ENCODE measurements around the gene SUPT20HL1.
A peak's percentile ranks its signal among the peaks of the same experiment; 100 is the strongest.
"Not testable (repeated sequence)": the region's sequence is repeated elsewhere in the genome, so short reads cannot be mapped to it uniquely, and the experiment has no call there.

The SUPT20HL1 gene

DNA sequence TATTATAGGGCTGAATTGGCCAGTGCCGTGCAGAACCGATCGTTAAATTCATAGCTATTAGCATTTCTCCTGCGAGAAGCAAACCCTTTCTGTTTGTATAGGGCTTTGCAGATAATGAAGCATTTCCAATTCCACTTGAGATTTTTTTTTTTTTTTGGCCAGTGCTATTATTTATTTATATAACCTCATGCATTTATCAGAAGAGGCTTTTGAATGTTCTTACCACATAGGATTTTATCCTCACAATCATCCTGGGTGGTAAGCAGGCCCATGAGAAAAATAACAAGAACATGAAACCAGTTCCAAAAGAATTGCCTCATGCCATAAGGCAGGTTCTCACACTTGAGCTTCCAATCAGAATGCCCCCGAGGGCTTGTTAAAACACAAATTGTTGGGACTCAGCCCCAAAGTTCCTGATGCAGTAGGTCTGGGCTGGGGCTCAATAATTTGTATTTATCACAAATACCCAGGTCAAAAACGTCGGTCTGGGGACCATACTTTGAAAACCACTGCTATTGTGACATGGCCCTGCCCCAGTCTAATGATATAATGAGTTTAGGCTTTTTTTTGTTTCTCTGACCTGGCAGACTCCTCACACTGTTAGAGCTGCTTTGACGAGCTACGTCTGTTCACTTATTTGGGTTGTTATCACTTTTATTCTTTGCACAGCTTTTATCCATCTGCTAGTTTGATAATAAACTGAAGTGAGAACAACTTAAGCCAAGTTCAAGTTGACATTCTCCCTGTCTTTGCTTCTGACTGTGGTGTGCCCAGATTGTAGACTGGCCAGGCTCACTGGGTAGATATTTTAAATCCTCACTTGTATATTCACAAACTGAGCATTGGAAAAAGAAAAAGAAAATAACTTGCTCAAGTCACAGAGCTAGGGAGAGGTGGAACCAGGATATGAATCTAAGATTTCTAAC is 20.1 kb downstream of the SUPT20HL1 start:
- H3K4me3 ChIP-seq (ENCODE audit: low read depth in 1 of 2, low read length in 2 of 2), result no peak overlapping the region
- no peaks in the 10 kb centered on the region for H3K27me3 ChIP-seq (ENCODE audit: control insufficient read depth in 1 of 2, insufficient read depth in 2 of 2, low read length in 2 of 2)
- no peak overlapping the region for H3K27ac ChIP-seq (ENCODE audit: low read depth, low read length)
- H3K9me3 ChIP-seq (ENCODE audit: low read length), result no peaks in the 10 kb centered on the region
- no peaks in the 10 kb centered on the region for H3K36me3 ChIP-seq (ENCODE audit: insufficient read depth, low read length)
- no peak overlapping the region for H3K9ac ChIP-seq (ENCODE audit: low read length)
- H3K4me1 ChIP-seq (ENCODE audit: insufficient read depth, low read length), result no peaks in the 10 kb centered on the region

DNA sequence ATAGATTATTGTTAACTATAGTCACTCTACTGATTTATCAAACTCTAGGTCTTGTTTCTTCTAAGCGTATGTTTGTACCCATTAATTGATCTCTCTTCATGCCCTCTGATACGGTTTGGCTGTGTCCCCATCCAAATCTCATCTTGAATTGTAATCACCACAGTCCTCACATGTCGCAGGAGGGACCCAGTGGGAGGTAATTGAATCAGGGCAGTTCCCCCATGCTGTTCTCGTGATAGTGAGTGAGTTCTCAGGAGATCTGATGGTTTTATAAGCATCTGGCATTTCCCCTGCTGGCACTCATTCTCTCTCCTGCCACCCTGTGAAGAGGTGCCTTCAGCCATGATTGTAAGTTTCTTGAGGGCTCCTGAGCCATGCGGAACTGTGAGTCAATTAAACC is 21.9 kb downstream of the SUPT20HL1 start:
- H3K36me3 ChIP-seq (ENCODE audit: insufficient read depth, low read length); H3K27ac ChIP-seq (ENCODE audit: low read depth, low read length); H3K4me3 ChIP-seq (ENCODE audit: low read depth in 1 of 2, low read length in 2 of 2); H3K27me3 ChIP-seq (ENCODE audit: control insufficient read depth in 1 of 2, insufficient read depth in 2 of 2, low read length in 2 of 2); H3K4me1 ChIP-seq (ENCODE audit: insufficient read depth, low read length); H3K9ac ChIP-seq (ENCODE audit: low read length); H3K9me3 ChIP-seq (ENCODE audit: low read length): not testable (repeated sequence)

DNA sequence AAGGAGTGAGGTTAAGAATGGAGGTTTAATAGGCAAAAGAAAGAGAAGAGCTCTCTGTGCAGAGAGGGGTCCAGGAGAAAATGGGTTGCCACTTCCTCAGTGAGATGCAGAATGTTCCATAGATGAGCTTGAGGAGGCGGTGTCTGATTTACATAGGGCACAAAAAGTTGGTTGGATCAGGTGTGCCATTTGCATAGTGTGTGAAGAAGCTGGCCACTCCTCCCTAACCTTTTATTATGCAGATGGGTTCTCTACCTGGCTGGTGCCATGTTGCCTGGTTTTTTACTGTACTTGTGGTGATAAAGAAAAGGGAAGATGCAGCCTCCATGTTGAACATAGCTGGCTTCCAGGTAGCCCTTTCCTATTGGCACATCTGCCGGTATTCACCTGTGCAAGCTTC is 27.3 kb downstream of the SUPT20HL1 start:
- Histone ChIP-seq H3K27me3 (ENCODE audit: control insufficient read depth in 1 of 2, insufficient read depth in 2 of 2, low read length in 2 of 2) (peaks cover 0 to 9% of the 10 kb centered on the region in 2 donors), H3K9ac (ENCODE audit: low read length) (no peak overlapping the region), H3K27ac (ENCODE audit: low read depth, low read length) (no peak overlapping the region), H3K4me3 (ENCODE audit: low read depth in 1 of 2, low read length in 2 of 2) (no peak overlapping the region), H3K9me3 (ENCODE audit: low read length) (no peaks in the 10 kb centered on the region), H3K4me1 (ENCODE audit: insufficient read depth, low read length) (no peaks in the 10 kb centered on the region), H3K36me3 (ENCODE audit: insufficient read depth, low read length) (no peaks in the 10 kb centered on the region)

- peaks cover 5% of the 10 kb centered on the region for H3K4me1 ChIP-seq (ENCODE audit: insufficient read depth, low read length)
- no peak overlapping the region for H3K4me3 ChIP-seq (ENCODE audit: low read depth in 1 of 2, low read length in 2 of 2)
- H3K27me3 ChIP-seq (ENCODE audit: control insufficient read depth in 1 of 2, insufficient read depth in 2 of 2, low read length in 2 of 2), result peaks cover 0 to 9% of the 10 kb centered on the region in 2 donors
- H3K9me3 ChIP-seq (ENCODE audit: low read length), result no peaks in the 10 kb centered on the region
- H3K9ac ChIP-seq (ENCODE audit: low read length), result no peak overlapping the region
- no peaks in the 10 kb centered on the region for H3K36me3 ChIP-seq (ENCODE audit: insufficient read depth, low read length)
- no peak overlapping the region for H3K27ac ChIP-seq (ENCODE audit: low read depth, low read length)
These were observed 30.9 kb downstream of the SUPT20HL1 start for GRCh38 chrX:24391389-24391788.

GRCh38 chrX:24391843-24392242 is 31.4 kb downstream of the SUPT20HL1 start:
- Histone ChIP-seq H3K27ac (ENCODE audit: low read depth, low read length) (no peak overlapping the region), H3K9ac (ENCODE audit: low read length) (no peak overlapping the region), H3K36me3 (ENCODE audit: insufficient read depth, low read length) (no peaks in the 10 kb centered on the region), H3K4me1 (ENCODE audit: insufficient read depth, low read length) (peaks cover 6% of the 10 kb centered on the region), H3K27me3 (ENCODE audit: control insufficient read depth in 1 of 2, insufficient read depth in 2 of 2, low read length in 2 of 2) (peaks cover 0 to 9% of the 10 kb centered on the region in 2 donors), H3K4me3 (ENCODE audit: low read depth in 1 of 2, low read length in 2 of 2) (no peak overlapping the region), H3K9me3 (ENCODE audit: low read length) (no peaks in the 10 kb centered on the region)

GRCh38 chrX:24392709-24393108 is 32.3 kb downstream of the SUPT20HL1 start:
- H3K4me1 ChIP-seq (ENCODE audit: insufficient read depth, low read length), result peaks cover 6% of the 10 kb centered on the region
- H3K36me3 ChIP-seq (ENCODE audit: insufficient read depth, low read length), result no peaks in the 10 kb centered on the region
- H3K4me3 ChIP-seq (ENCODE audit: low read depth in 1 of 2, low read length in 2 of 2), result no peak overlapping the region
- no peaks in the 10 kb centered on the region for H3K9me3 ChIP-seq (ENCODE audit: low read length)
- H3K27me3 ChIP-seq (ENCODE audit: control insufficient read depth in 1 of 2, insufficient read depth in 2 of 2, low read length in 2 of 2), result peaks cover 0 to 9% of the 10 kb centered on the region in 2 donors
- H3K9ac ChIP-seq (ENCODE audit: low read length), result no peak overlapping the region
- H3K27ac ChIP-seq (ENCODE audit: low read depth, low read length), result no peak overlapping the region

DNA sequence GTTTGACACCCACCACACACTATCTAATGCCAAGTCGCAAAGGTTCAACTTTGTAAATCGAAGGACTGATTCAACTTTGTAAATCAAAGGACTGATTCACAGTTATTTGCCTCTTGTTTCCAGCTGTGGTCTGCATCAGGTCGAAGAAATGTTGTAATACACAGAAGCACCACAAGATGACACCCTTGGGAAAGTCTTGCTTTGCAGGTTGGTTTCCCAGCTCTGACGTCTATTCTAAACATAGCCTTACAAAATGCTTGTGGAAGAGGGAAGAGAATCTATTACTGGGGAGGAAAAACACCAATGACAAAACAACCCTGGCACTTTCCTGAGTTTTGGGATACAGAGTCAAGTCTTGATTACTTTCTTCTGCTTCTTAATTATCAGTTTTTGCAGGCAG is 35.3 kb downstream of the SUPT20HL1 start:
- Histone ChIP-seq H3K4me3 (ENCODE audit: low read depth in 1 of 2, low read length in 2 of 2) (no peak overlapping the region), H3K9me3 (ENCODE audit: low read length) (no peaks in the 10 kb centered on the region), H3K27me3 (ENCODE audit: control insufficient read depth in 1 of 2, insufficient read depth in 2 of 2, low read length in 2 of 2) (peaks cover 0 to 6% of the 10 kb centered on the region in 2 donors), H3K36me3 (ENCODE audit: insufficient read depth, low read length) (no peaks in the 10 kb centered on the region), H3K27ac (ENCODE audit: low read depth, low read length) (no peak overlapping the region), H3K9ac (ENCODE audit: low read length) (no peak overlapping the region), H3K4me1 (ENCODE audit: insufficient read depth, low read length) (peaks cover 6% of the 10 kb centered on the region)

DNA sequence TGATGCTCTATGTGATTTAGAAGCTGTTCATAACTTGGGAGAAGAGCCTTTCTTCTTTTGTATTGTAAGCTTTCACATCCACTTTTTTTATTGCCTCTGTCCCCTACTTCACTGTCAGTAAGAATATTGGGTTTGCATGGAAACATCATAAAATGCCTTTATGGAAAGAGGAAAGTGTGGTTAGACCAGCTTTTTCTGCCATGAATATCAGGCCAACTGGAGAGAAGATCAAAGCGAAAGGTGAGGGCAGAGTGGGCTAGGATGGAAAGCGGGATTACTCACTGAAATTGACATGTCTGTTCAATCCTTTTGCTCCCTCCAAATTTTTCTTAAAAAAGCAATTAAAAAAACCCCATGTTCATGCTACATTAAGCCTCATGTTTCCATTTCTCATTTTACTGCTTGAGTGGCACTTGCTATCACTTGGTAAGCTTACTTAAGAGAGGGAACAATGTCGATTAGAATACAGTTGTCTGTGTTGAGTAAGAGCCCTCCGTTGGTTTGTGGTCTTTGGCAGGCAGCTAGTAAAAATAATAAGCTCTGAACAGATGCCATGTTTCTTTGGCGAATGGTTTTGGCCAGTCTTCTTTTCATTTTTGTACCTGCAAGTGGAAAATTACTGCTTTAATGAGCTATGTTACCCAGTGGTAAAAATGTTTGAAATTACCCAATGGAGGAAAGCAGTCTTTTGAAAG is 35.9 kb downstream of the SUPT20HL1 start:
- Histone ChIP-seq H3K4me1 (ENCODE audit: insufficient read depth, low read length) (peaks cover 6% of the 10 kb centered on the region), H3K36me3 (ENCODE audit: insufficient read depth, low read length) (no peaks in the 10 kb centered on the region), H3K9me3 (ENCODE audit: low read length) (no peaks in the 10 kb centered on the region), H3K27me3 (ENCODE audit: control insufficient read depth in 1 of 2, insufficient read depth in 2 of 2, low read length in 2 of 2) (peaks cover 0 to 6% of the 10 kb centered on the region in 2 donors), H3K4me3 (ENCODE audit: low read depth in 1 of 2, low read length in 2 of 2) (no peak overlapping the region), H3K27ac (ENCODE audit: low read depth, low read length) (peak overlapping the region; percentile 6), H3K9ac (ENCODE audit: low read length) (no peak overlapping the region)

DNA sequence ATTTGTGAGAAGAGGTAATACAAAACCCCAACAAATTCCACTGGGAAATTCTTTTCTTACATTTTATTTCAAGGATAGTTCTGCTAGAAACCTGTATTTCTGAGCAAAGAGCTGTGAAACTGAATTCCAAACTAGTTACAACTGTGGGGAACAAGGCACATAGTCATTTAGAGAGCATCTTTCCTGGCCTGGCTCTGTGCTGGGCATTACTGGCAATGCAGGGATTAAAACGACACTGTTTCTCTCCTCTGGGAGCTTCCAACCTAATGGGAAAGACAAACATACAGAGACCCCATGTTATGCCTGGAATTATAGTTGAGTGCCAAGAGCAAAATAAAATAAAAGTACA is 36.5 kb downstream of the SUPT20HL1 start:
- H3K9ac ChIP-seq (ENCODE audit: low read length), result no peak overlapping the region
- no peak overlapping the region for H3K4me3 ChIP-seq (ENCODE audit: low read depth in 1 of 2, low read length in 2 of 2)
- no peaks in the 10 kb centered on the region for H3K9me3 ChIP-seq (ENCODE audit: low read length)
- H3K27me3 ChIP-seq (ENCODE audit: control insufficient read depth in 1 of 2, insufficient read depth in 2 of 2, low read length in 2 of 2), result peaks cover 0 to 5% of the 10 kb centered on the region in 2 donors
- no peaks in the 10 kb centered on the region for H3K36me3 ChIP-seq (ENCODE audit: insufficient read depth, low read length)
- H3K4me1 ChIP-seq (ENCODE audit: insufficient read depth, low read length), result peaks cover 6% of the 10 kb centered on the region
- peak overlapping the region; percentile 6 for H3K27ac ChIP-seq (ENCODE audit: low read depth, low read length)

- no peaks in the 10 kb centered on the region for H3K36me3 ChIP-seq (ENCODE audit: insufficient read depth, low read length)
- H3K4me3 ChIP-seq (ENCODE audit: low read depth in 1 of 2, low read length in 2 of 2), result no peak overlapping the region
- H3K9me3 ChIP-seq (ENCODE audit: low read length), result no peaks in the 10 kb centered on the region
- no peak overlapping the region for H3K9ac ChIP-seq (ENCODE audit: low read length)
- H3K4me1 ChIP-seq (ENCODE audit: insufficient read depth, low read length), result peaks cover 6% of the 10 kb centered on the region
- H3K27me3 ChIP-seq (ENCODE audit: control insufficient read depth in 1 of 2, insufficient read depth in 2 of 2, low read length in 2 of 2), result no peaks in the 10 kb centered on the region
- no peak overlapping the region for H3K27ac ChIP-seq (ENCODE audit: low read depth, low read length)
These were observed 38.3 kb downstream of the SUPT20HL1 start for GRCh38 chrX:24398766-24399165.

DNA sequence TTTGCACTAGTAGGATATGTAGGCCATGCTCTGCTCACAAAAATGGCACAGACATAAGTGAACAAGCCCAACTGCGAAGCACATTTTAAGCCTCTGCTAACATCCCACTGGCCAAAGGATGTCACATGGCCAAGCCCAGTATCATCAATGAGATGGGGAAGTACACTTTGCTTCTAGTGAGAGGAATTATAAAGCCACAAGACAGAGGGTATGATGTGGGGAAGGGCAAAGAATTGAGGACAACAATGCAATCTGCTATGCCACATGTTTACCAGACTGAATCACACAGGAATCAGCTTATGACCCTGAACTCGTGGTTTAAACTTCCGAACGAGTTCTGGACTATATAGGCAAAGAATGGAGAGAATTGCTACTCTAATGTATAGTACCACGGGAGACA is 39.1 kb downstream of the SUPT20HL1 start:
- no peak overlapping the region for H3K4me3 ChIP-seq (ENCODE audit: low read depth in 1 of 2, low read length in 2 of 2)
- H3K4me1 ChIP-seq (ENCODE audit: insufficient read depth, low read length), result peaks cover 6% of the 10 kb centered on the region
- H3K9me3 ChIP-seq (ENCODE audit: low read length), result no peaks in the 10 kb centered on the region
- no peaks in the 10 kb centered on the region for H3K27me3 ChIP-seq (ENCODE audit: control insufficient read depth in 1 of 2, insufficient read depth in 2 of 2, low read length in 2 of 2)
- H3K27ac ChIP-seq (ENCODE audit: low read depth, low read length), result no peak overlapping the region
- no peaks in the 10 kb centered on the region for H3K36me3 ChIP-seq (ENCODE audit: insufficient read depth, low read length)
- no peak overlapping the region for H3K9ac ChIP-seq (ENCODE audit: low read length)

Data from muscle layer of colon (tissue), 2 donors.